Epithelial cell of prostate (primary cell): ENCODE results near the gene TMEM87B.

Experiments
- DNase-seq: peaks from one replicate; pipeline ENCODE4 v3.0.0-alpha.2; 2011; ENCODE audit warnings: low read depth, low spot score
- H3K27ac ChIP-seq: fragments of 450-650 bp; 2 replicates; pipeline ENCODE4 v1.5.1; 2017; ENCODE audit warnings: mild to moderate bottlenecking

Gene TMEM87B, protein sequence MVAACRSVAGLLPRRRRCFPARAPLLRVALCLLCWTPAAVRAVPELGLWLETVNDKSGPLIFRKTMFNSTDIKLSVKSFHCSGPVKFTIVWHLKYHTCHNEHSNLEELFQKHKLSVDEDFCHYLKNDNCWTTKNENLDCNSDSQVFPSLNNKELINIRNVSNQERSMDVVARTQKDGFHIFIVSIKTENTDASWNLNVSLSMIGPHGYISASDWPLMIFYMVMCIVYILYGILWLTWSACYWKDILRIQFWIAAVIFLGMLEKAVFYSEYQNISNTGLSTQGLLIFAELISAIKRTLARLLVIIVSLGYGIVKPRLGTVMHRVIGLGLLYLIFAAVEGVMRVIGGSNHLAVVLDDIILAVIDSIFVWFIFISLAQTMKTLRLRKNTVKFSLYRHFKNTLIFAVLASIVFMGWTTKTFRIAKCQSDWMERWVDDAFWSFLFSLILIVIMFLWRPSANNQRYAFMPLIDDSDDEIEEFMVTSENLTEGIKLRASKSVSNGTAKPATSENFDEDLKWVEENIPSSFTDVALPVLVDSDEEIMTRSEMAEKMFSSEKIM

DNA sequence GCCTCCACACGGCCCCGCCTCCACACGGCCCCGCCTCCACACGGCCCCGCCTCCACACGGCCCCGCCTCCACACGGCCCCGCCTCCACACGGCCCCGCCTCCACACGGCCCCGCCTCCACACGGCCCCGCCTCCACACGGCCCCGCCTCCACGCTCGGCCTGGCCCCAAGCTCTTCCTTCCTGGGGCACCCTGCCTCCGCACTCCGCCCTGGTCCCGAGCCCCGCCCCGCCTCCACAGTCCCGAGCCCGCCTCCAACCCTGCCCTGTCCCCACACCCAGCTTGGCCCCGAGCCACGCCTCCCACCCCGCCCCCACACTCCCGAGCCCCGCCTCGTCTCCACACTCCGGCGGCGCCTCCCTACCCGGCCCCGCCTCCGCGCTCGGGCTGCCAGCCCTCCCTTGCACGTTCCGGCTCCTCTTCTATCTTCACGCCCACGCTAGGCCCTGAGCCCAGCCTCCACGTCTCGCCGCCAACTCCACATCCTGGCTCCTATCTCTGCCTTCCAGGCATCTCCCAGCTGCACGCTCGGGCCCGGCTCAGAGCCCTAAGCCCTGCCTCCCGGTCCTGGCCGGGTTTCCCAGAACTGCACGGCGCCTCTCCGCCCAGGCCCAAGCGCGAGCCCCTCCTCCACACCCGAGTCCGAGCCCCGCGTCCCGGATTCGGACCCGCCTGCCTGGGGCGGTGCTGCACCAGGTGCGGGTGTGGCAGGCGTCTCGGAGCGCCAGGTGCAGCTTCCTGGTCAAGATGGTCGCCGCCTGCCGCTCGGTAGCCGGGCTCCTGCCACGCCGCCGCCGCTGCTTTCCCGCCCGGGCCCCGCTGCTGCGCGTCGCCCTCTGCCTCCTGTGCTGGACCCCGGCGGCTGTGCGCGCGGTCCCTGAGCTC lies at the start of gene TMEM87B:
TSS of gene TMEM87B (plus strand) at position 423 of the 883 bp plus-strand sequence. CDS start at position 746, 323 bp downstream.
- H3K27ac ChIP-seq, result peak within 1 kb of the TSS; percentile 96
- DNase-seq, result peak; percentile 81

DNA sequence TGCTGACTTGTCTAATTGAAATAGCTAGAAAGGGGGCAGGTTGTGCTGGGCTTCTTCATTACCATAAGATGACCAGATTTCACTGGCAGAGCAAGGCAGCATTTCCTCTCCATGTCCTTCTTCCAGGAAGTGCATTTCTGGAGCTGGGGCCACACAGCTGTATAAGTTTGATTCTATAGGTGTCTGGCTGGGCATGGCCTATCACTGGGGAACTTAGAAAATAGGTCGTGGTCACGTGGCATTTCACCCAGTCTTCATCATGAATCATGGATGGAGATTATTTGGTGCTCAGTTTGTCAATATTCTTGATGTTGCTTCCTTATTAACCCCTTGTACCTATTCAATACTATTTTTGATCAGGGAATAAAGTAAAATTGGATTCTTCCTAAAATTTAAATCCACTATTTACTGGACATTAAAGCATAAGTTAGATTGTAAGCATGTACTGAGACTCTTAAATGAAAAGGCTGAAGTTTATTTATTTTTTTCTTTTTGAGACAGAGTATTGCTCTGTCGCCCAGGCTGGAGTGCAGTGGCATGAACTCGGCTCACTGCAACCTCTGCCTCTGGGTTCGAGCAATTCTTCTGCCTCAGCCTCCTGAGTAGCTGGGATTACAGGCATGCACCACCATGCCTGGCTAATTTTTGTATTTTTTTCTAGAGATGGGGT lies 49.5 kb upstream of the TMEM87B start:
- H3K27ac ChIP-seq, result peak overlapping the region; percentile 63
- DNase-seq, result no peak

DNA sequence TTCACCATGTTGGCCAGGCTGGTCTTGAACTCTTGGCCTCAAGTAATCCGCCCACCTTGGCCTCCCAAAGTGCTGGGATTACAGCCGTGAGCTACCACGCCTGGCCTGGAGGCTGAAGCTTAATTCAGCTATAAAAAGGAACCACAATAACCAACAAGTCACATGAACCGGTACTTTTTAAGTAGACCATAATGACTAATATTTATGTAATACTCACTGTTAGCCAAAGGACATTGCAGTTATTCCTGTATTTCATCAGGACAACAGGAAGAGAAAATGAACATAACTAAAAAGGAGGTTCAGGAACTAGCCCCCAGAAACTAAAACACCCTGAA lies 49.0 kb upstream of the TMEM87B start:
- peak; percentile 61 for DNase-seq
- peak overlapping the region; percentile 63 for H3K27ac ChIP-seq

DNA sequence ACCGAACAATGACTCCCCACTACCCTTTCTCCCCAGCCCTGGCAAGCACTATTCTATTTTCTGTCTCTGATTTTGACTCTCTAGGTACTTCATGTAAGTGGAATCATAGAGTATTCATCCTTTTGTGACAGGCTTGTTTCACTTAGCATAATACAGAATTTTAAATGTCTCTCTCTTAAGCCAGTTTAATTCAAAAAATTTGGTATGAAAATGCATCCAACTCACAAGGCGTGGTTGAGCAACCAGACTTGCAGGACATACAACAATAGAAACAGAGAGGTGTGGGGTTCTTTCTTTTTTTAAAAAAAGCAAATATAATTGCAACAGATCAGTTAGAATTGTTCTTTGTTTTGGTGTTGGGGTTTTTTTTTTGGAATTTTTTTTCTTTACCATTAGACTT lies 47.6 kb upstream of the TMEM87B start:
- DNase-seq, result no peak
- H3K27ac ChIP-seq, result no peak overlapping the region

DNA sequence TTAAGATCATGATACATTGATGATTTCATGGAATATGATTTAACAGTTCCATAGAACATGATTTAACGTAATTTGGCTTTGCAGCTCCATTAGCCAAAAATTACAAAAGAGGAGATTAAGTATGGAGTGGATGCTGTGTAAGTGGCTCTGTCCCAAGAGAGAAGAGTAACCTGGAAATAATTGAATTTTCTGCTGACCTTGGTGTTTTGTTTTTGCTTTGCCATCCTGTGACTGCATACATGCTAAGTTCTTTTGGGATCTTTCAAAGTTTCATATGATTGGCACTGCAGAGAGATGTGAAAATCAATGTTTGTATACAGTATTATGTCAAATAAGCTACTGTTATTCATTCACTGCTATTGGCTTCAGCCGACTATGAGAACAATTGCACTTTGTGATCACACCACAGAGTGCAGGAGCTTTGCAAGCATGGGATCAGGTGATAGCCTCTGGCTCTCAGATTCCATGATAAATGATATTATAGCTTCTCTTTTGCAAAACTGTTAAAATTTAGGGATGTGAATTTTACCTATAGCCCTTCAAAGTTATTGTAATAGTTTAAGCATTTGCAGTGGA lies 46.1 kb upstream of the TMEM87B start:
- DNase-seq, result no peak
- H3K27ac ChIP-seq, result no peak overlapping the region

DNA sequence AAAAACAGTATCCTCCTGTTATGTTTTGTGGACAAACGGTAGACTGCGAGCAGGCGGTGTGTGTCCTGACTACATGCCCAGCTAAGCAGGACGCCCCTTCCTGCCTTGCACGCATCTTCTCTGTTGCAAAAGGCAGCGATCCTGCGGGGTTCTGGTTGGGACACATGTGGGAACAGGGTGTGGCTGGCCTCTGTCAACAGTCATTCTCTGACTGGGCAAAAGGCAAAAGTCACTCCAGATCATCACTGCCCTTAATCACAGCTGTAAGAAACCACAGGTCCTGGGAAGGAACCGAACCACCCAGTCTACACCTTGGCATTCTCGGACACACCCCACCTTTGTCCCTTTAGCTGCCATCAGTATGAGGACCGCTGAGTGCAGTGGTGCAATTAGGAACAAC lies 44.3 kb upstream of the TMEM87B start:
- no peak for DNase-seq
- no peak overlapping the region for H3K27ac ChIP-seq

DNA sequence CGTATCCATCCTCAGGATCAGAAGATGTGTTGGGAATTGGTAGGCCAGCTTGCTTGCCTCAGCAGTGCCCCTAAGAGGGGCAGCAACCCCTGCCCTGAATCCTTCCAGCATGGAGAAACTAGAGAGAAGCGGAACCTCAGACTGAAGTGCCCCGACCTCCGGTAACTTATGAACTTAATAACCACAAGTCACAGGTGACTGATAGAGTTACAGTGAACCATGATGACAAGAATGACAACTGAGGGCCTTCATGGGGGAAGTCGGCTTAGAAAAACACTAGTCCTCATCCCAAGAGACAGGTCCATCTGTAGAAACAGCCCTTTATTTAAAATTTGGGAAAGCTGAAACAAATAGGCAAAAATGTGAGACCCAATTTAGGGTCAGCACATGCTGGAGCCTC lies 42.5 kb upstream of the TMEM87B start:
- no peak for DNase-seq

DNA sequence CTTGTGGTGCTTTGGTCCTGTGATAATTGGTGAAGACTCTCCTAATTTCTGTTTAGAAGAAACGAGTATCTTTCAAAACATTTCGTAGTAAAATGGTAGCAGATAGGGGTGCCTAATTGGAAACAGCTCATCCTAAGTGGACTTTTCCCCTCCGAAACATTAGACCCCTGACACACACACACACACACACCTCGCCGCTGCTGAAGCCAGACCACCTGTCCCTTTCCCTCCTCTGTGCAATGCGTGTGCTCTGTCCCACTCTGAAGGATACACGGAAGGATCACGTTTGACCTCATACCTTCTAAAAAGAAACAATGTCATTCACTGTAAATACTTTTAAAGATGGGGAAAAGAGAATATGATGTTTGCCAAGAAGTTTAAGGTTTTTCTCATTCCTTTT lies 36.2 kb upstream of the TMEM87B start:
- DNase-seq, result no peak
- H3K27ac ChIP-seq, result no peak overlapping the region

More for the DNA sequence above, 42.5 kb upstream of the TMEM87B start:
- H3K27ac ChIP-seq, result no peak overlapping the region

DNA sequence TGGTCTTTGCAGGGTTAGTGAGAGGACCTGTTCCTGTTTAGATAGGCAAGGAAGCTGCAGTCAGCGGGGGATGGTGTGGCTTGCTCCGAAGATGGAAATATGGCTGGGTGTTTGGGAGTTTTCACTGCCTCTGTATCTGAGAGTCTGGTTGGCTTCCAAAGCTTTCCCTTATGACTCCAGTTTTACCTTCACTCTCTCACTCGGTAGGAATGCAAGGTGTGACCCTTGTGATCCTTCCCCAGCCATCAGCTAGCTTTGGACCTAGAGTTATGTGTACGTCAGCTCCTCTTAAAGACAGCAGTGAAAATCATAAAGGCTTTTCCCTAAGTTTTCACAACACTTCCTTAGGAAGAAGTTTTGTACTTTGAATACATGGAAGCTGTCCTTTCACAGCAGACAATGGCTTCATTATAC lies 35.5 kb upstream of the TMEM87B start:
- no peak overlapping the region for H3K27ac ChIP-seq
- no peak for DNase-seq

DNA sequence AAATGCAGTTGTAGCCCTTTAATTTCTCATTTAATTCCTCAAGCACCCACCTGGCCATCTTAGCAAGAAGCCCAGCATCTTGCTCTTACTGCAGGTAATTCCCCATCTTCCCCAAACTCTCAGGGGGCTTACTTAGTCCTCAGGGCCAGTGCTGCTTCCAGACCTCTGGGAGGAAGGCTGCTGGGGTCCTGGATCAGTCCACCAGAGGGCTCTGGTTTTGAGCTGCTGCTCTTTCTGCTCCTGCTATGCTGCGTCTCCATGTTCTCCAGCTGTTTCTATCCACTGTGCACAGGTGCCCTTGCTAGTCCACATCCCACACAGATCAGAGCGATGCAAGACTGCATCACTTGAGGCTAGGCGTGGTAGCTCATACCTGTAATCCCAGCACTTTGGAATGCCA lies 34.5 kb upstream of the TMEM87B start:
- no peak for DNase-seq
- no peak overlapping the region for H3K27ac ChIP-seq

DNA sequence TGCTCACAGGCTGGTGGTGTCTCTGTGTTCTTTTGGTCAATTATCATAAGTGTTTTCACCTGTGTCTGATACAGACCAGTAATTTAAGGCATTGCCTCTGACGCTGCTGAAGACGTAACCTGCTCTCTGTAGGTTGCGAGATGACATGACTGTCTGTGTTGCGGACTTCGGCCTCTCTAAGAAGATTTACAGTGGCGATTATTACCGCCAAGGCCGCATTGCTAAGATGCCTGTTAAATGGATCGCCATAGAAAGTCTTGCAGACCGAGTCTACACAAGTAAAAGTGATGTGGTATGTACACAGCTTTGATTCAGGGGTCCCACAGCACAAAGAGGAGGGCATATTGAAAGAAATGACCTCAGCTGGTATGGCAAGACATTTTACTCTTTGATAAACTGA lies 33.8 kb upstream of the TMEM87B start:
- H3K27ac ChIP-seq, result no peak overlapping the region
- no peak for DNase-seq

DNA sequence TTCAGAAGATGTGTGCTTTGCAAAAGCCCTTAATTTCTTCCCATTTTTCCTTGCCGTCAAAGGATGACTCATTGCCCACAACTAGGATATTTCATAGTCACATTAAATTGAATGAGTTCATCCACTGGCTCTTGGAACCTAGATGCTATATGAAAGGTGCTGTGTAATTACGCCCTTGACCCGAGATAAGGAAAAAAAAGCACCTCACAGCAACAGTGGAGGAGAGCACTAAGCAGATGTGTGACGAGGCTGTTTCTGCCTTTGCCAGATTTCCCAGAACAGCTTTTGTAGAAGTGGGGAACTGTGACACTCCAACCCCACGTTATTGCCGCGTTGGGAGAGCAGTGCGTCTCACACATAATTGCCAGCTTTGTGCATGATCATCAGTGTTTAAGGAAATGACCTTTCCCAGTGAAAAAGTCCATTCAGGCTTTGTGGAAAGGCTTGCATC lies 33.3 kb upstream of the TMEM87B start:
- DNase-seq, result no peak
- H3K27ac ChIP-seq, result no peak overlapping the region

DNA sequence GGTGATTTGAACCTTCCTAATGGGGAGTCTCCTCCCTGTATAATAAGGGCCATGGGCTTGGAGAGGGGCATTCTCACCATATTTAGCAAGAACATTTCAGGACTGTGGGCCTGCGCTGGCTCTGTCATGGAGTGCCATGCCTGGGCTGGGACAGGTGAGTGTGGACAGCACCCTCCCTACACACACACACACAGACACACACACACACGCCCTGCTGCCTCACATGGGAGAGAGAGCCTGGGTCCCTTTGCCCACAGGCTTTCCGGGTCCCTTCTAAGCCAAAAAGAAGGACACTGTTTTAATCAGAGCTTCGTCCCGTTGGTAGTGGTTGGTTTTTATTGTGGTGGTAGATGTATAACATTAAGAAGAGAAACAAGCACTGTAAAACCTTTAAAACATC lies 31.4 kb upstream of the TMEM87B start:
- DNase-seq, result no peak
- H3K27ac ChIP-seq, result no peak overlapping the region

DNA sequence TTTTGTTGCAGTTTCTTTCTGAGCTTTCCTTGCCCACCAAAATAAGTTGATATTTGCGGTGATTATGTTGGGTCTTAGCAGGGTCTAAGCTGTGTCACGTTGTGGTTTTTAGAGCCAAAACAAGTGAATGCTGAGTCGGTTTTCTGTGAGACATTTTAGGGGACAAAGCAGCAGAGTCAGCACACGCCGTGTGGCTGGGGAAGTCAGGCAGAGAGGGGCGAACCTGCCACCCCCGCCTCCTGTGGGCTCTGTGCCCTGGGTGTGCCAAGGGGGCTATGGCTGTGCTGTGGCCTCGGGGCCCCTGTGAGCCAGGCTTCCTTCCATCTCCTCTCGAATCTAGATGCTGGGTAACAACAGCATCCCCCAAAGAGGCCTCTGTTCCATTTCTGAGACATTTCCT lies 30.8 kb upstream of the TMEM87B start:
- no peak for DNase-seq
- no peak overlapping the region for H3K27ac ChIP-seq

DNA sequence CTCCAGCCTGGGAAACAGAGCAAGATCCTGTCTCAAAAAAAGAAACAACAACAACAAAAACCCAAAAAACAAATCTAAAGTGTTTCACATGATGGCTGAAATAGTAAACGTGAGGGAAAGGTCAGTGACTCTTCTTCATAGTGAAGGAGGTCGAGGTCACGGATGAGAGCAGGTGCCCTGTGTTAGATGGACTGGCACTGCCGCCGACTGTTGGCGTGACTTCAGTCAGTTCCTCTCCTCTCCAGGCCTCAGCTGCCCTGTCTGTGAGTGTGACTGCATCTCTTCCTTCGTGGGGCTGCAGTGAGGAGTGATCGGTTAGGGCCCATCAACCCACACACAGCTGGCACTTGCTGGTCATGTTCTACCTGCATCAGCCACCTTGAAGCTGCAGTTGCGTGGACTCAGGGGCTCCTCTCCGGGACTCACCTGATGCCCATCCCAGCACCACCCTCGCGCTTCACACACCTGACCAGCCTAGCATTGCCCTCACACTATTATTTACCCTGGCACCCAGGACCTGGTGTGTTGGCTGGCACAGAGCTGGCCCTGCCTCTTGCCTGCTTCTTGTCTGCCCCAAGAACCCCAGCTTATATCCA lies 30.1 kb upstream of the TMEM87B start:
- DNase-seq, result no peak
- H3K27ac ChIP-seq, result no peak overlapping the region

DNA sequence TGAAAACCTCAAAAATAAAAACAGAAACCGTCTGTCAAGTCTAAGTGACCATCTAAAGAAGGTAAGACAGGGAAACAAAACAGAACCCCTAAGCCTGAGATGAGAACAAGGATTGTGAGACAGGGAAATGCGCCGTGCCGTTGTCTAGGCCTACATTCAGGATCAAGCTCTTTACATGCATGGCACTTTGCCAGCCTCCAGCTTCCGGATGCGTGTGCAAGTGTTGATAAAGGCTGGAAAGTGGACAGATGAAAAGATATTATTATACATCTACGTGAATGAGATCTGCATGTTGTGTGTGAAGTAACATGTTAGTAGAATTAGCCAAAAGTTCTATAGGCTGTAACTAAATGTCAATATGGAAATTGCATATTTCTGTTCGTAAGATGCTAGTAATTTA lies 28.6 kb upstream of the TMEM87B start:
- H3K27ac ChIP-seq, result no peak overlapping the region
- no peak for DNase-seq

DNA sequence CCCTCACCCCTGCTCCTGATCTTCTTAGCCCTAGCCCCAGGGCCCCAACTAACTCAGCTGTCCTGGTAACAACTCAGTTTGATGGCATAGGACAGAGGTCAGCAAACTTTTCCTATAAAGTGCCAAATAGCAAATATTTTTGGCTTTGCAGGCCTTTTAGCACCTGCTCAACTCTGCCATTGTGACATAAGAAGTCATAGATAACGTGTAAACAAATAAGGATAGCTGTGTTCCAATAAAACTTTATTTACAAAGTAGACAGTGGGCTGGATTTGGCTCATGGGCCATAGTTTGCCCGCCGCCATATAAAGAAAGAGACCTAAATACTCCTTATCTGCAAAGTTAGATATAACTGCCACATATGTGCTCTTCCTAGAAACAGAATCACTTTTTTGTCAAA lies 27.3 kb upstream of the TMEM87B start:
- DNase-seq, result no peak

DNA sequence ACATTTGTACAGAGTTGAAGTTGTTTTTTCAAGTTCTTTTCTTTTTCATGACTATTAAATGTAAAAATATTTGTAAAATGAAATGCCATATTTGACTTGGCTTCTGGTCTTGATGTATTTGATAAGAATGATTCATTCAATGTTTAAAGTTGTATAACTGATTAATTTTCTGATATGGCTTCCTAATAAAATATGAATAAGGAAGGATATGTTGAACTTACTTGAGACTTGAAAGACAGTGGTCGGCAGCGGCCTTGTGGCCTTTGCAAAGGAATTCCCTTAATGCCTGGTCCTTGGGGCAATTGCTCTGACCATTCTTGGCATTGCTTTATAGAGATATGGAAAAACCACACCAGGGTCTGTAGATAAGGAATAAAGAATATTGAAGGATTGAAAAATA lies 25.9 kb upstream of the TMEM87B start:
- H3K27ac ChIP-seq, result no peak overlapping the region
- DNase-seq, result no peak

More for the DNA sequence above, 27.3 kb upstream of the TMEM87B start:
- no peak overlapping the region for H3K27ac ChIP-seq

DNA sequence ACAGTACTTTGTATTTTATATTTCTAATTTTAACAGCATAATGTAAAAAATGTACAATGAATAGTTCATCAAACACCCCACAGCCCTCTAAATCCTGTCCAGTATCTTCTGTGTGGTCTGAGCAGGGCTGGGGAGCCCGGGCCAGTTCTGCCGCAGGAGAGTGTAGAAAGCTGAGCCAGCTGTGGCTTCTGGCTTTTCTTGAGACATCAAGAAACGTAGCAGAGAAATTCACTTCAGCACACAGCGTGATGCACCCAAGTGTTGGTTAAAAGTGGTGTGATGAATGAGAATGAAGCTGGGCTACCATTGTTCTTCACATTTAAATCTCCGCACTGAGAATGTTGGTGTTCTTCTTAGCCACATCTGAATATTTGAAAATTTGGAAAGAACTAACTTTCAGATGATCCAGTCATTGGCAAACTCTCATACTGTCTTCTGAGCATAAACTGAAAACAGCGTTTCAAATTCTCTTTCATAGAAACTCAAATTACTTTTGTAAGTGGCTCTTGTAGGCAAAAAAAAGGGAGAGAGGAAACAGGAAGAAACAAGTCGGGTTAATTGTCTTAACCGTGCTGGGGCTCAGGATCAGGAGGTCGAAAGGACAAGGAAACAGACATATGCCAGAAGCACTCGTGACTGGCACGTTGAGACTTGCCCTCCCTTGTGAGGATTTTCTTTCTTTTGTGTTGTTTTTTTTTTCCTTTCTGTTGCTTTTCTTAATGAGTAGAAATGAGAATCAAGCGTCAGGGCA lies 23.4 kb upstream of the TMEM87B start:
- no peak for DNase-seq
- peak overlapping the region; percentile 58 for H3K27ac ChIP-seq
